Measurements from ENCODE around the gene TRIM41.

Gene TRIM41

DNA sequence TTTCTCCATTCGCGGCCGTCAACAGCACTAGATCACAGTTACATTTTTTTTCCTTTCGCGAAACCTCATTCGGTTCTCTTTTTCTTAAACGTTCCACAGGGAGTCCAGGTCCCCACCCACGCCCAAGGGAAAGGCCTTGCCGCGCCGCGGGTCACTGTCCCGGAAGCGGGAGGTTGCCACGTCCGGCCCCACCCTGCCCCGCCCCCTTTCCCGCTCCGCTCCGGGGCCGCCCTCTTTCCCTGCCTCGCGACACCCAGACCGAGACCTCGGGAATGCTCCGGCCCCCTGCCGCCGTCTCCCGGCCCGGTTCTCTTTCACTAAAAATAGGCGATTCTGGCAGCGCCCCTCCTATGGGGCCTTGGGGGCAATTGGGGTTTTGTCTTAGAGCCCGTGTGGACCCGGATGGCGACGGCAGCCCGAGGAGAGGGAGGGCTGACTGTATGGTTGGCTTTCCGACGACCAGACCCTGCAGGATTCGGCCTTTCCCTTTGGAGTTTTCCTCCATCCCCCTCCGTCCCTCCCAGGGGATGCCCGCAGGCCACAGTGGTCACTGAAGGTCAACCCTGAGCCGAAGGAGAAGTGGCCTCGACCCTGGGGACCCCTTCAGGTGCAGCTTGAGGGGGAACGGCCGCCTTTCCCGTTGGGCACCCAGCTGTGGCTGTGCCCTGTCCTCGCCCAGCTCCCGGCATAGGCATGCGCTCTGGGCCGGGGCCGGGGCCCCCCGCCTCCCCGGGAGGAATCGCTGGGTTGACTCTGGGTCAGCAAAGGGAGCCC lies 23.4 kb downstream of the TRIM41 start:
- Histone ChIP-seq H3K23ac (ENCODE audit: low read length in 2 of 2) (peak overlapping the region; percentile 16 to 83), H2AFZ (ENCODE audit: low read depth, low read length) (no peak overlapping the region), H4K8ac (ENCODE audit: low read length) (peak overlapping the region; percentile 99), H4K91ac (ENCODE audit: low read length) (peak overlapping the region; percentile 100), H3K18ac (ENCODE audit: low read depth in 1 of 2, low read length in 2 of 2) (peak overlapping the region; percentile 98 to 100), H3K9me3 (ENCODE audit: control insufficient read depth, low read length) (no peaks in the 10 kb centered on the region), H3K4me3 (ENCODE audit: insufficient read depth in 1 of 2, low read depth in 1 of 2, low read length in 2 of 2) (peak overlapping the region; percentile 77 to 98), H3K27me3 (ENCODE audit: control insufficient read depth in 1 of 2, insufficient read depth in 1 of 2, low read length in 2 of 2) (no peaks in the 10 kb centered on the region), H3K9ac (ENCODE audit: low read length) (peak overlapping the region; percentile 96), H2BK120ac (ENCODE audit: low read depth, low read length) (peak overlapping the region; percentile 93), H3K14ac (ENCODE audit: low read length in 2 of 2) (peak overlapping the region; percentile 40 to 82), H3K4me1 (ENCODE audit: control insufficient read depth, insufficient read depth, low read depth, low read length) (peaks cover 23% of the 10 kb centered on the region), H2BK12ac (ENCODE audit: low read length in 2 of 2) (peak overlapping the region; percentile 72 to 85), H3K4ac (ENCODE audit: low read depth in 1 of 2, low read length in 2 of 2) (peak overlapping the region; percentile 88 to 100), H3K4me2 (ENCODE audit: low read length, poor library complexity, severe bottlenecking) (peak overlapping the region; percentile 88), H3K79me1 (replicated peaks; ENCODE audit: low read length, poor library complexity, severe bottlenecking) (no peaks in the 10 kb centered on the region), H2BK15ac (ENCODE audit: low read depth, poor library complexity, severe bottlenecking) (peak overlapping the region; percentile 63), H2AK5ac (ENCODE audit: low read length, severe bottlenecking) (peak overlapping the region; percentile 92), H3K27ac (ENCODE audit: low read length, poor library complexity, severe bottlenecking) (peak overlapping the region; percentile 96), H2BK5ac (ENCODE audit: low read depth, low read length, poor library complexity, severe bottlenecking) (peak overlapping the region; percentile 95), H3K36me3 (ENCODE audit: control insufficient read depth in 1 of 2, insufficient read depth in 2 of 2, low read depth in 1 of 2, low read length in 2 of 2) (peaks cover 13 to 22% of the 10 kb centered on the region in 2 experiments)
- WGBS: under 1% methylated on average over 44 of the region's 55 CpGs
- DNase-seq: peak; percentile 91

- Histone ChIP-seq H2BK5ac (ENCODE audit: low read depth, low read length, poor library complexity, severe bottlenecking) (no peak overlapping the region), H3K18ac (ENCODE audit: low read depth in 1 of 2, low read length in 2 of 2) (no peak overlapping the region), H3K4me2 (ENCODE audit: low read length, poor library complexity, severe bottlenecking) (peak overlapping the region; percentile 55), H3K23ac (ENCODE audit: low read length in 2 of 2) (no peak overlapping the region), H3K4me1 (ENCODE audit: control insufficient read depth, insufficient read depth, low read depth, low read length) (peaks cover 18% of the 10 kb centered on the region), H4K8ac (ENCODE audit: low read length) (no peak overlapping the region), H2AK5ac (ENCODE audit: low read length, severe bottlenecking) (no peak overlapping the region), H3K4me3 (ENCODE audit: insufficient read depth in 1 of 2, low read depth in 1 of 2, low read length in 2 of 2) (peak overlapping the region in 1 of 2 experiments; percentile 98), H2BK120ac (ENCODE audit: low read depth, low read length) (no peak overlapping the region), H4K91ac (ENCODE audit: low read length) (no peak overlapping the region), H3K27me3 (ENCODE audit: control insufficient read depth in 1 of 2, insufficient read depth in 1 of 2, low read length in 2 of 2) (no peaks in the 10 kb centered on the region), H3K9ac (ENCODE audit: low read length) (peak overlapping the region; percentile 96), H3K36me3 (ENCODE audit: control insufficient read depth in 1 of 2, insufficient read depth in 2 of 2, low read depth in 1 of 2, low read length in 2 of 2) (peaks cover 4 to 24% of the 10 kb centered on the region in 2 experiments), H2AFZ (ENCODE audit: low read depth, low read length) (no peak overlapping the region), H2BK15ac (ENCODE audit: low read depth, poor library complexity, severe bottlenecking) (no peak overlapping the region), H3K4ac (ENCODE audit: low read depth in 1 of 2, low read length in 2 of 2) (no peak overlapping the region), H3K27ac (ENCODE audit: low read length, poor library complexity, severe bottlenecking) (no peak overlapping the region), H3K9me3 (ENCODE audit: control insufficient read depth, low read length) (no peaks in the 10 kb centered on the region), H3K79me1 (replicated peaks; ENCODE audit: low read length, poor library complexity, severe bottlenecking) (no peaks in the 10 kb centered on the region), H2BK12ac (ENCODE audit: low read length in 2 of 2) (no peak overlapping the region), H3K14ac (ENCODE audit: low read length in 2 of 2) (no peak overlapping the region)
- DNase-seq: no peak
- WGBS: 60% methylated on average over 4 of the region's 4 CpGs
Measured at GRCh38 chr5:181248277-181248676, 25.2 kb downstream of the TRIM41 start.

GRCh38 chr5:181255276-181255675 lies 32.2 kb downstream of the TRIM41 start:
- Histone ChIP-seq H2AFZ (ENCODE audit: low read depth, low read length) (no peak overlapping the region), H3K9ac (ENCODE audit: low read length) (peak overlapping the region; percentile 36), H3K4me1 (ENCODE audit: control insufficient read depth, insufficient read depth, low read depth, low read length) (peaks cover 4% of the 10 kb centered on the region), H4K91ac (ENCODE audit: low read length) (no peak overlapping the region), H3K23ac (ENCODE audit: low read length in 2 of 2) (no peak overlapping the region), H4K8ac (ENCODE audit: low read length) (no peak overlapping the region), H3K4me2 (ENCODE audit: low read length, poor library complexity, severe bottlenecking) (no peak overlapping the region), H3K36me3 (ENCODE audit: control insufficient read depth in 1 of 2, insufficient read depth in 2 of 2, low read depth in 1 of 2, low read length in 2 of 2) (peaks cover 14 to 63% of the 10 kb centered on the region in 2 experiments), H3K79me1 (replicated peaks; ENCODE audit: low read length, poor library complexity, severe bottlenecking) (no peaks in the 10 kb centered on the region), H3K9me3 (ENCODE audit: control insufficient read depth, low read length) (no peaks in the 10 kb centered on the region), H3K27ac (ENCODE audit: low read length, poor library complexity, severe bottlenecking) (no peak overlapping the region), H2BK120ac (ENCODE audit: low read depth, low read length) (no peak overlapping the region), H3K4ac (ENCODE audit: low read depth in 1 of 2, low read length in 2 of 2) (no peak overlapping the region), H3K4me3 (ENCODE audit: insufficient read depth in 1 of 2, low read depth in 1 of 2, low read length in 2 of 2) (peak overlapping the region in 1 of 2 experiments; percentile 98), H3K14ac (ENCODE audit: low read length in 2 of 2) (no peak overlapping the region), H2AK5ac (ENCODE audit: low read length, severe bottlenecking) (no peak overlapping the region), H3K18ac (ENCODE audit: low read depth in 1 of 2, low read length in 2 of 2) (no peak overlapping the region), H2BK15ac (ENCODE audit: low read depth, poor library complexity, severe bottlenecking) (no peak overlapping the region), H2BK12ac (ENCODE audit: low read length in 2 of 2) (no peak overlapping the region), H2BK5ac (ENCODE audit: low read depth, low read length, poor library complexity, severe bottlenecking) (no peak overlapping the region), H3K27me3 (ENCODE audit: control insufficient read depth in 1 of 2, insufficient read depth in 1 of 2, low read length in 2 of 2) (no peaks in the 10 kb centered on the region)
- 90% methylated on average over 1 of the region's 1 CpG for WGBS
- DNase-seq: no peak

- Histone ChIP-seq H4K8ac (ENCODE audit: low read length) (no peak overlapping the region), H3K9me3 (ENCODE audit: control insufficient read depth, low read length) (no peaks in the 10 kb centered on the region), H2BK12ac (ENCODE audit: low read length in 2 of 2) (no peak overlapping the region), H2AFZ (ENCODE audit: low read depth, low read length) (no peak overlapping the region), H3K14ac (ENCODE audit: low read length in 2 of 2) (no peak overlapping the region), H2BK15ac (ENCODE audit: low read depth, poor library complexity, severe bottlenecking) (no peak overlapping the region), H3K27me3 (ENCODE audit: control insufficient read depth in 1 of 2, insufficient read depth in 1 of 2, low read length in 2 of 2) (no peaks in the 10 kb centered on the region), H2BK120ac (ENCODE audit: low read depth, low read length) (no peak overlapping the region), H2BK5ac (ENCODE audit: low read depth, low read length, poor library complexity, severe bottlenecking) (no peak overlapping the region), H3K18ac (ENCODE audit: low read depth in 1 of 2, low read length in 2 of 2) (no peak overlapping the region), H3K4me3 (ENCODE audit: insufficient read depth in 1 of 2, low read depth in 1 of 2, low read length in 2 of 2) (peak overlapping the region in 1 of 2 experiments; percentile 98), H4K91ac (ENCODE audit: low read length) (no peak overlapping the region), H3K79me1 (replicated peaks; ENCODE audit: low read length, poor library complexity, severe bottlenecking) (no peaks in the 10 kb centered on the region), H3K4ac (ENCODE audit: low read depth in 1 of 2, low read length in 2 of 2) (no peak overlapping the region), H3K36me3 (ENCODE audit: control insufficient read depth in 1 of 2, insufficient read depth in 2 of 2, low read depth in 1 of 2, low read length in 2 of 2) (peaks cover 14 to 59% of the 10 kb centered on the region in 2 experiments), H3K4me2 (ENCODE audit: low read length, poor library complexity, severe bottlenecking) (no peak overlapping the region), H3K4me1 (ENCODE audit: control insufficient read depth, insufficient read depth, low read depth, low read length) (peaks cover 4% of the 10 kb centered on the region), H2AK5ac (ENCODE audit: low read length, severe bottlenecking) (no peak overlapping the region), H3K27ac (ENCODE audit: low read length, poor library complexity, severe bottlenecking) (no peak overlapping the region), H3K23ac (ENCODE audit: low read length in 2 of 2) (no peak overlapping the region), H3K9ac (ENCODE audit: low read length) (peak overlapping the region; percentile 36)
- no peak for DNase-seq
- 96% methylated on average over 6 of the region's 7 CpGs for WGBS
Measured at GRCh38 chr5:181255836-181256578, 32.9 kb downstream of the TRIM41 start.
